HepG2 (cell line): ENCODE results near the gene IFT52. TPM values are rescaled to one million over a fixed set of nuclear protein-coding genes. Genes with fewer than 3 reads are reported as not detected.

Source experiments
- ATAC-seq: fragments of 200-7000 bp; cut with Tn5 transposase; 3 replicates; pipeline ENCODE4 v1.9.1; 2020; ENCODE audit warnings: mild to moderate bottlenecking, moderate library complexity
- BruUV-seq: library from RNA; stranded (reverse); fragments of 400-500 nt; replicated peaks from 2 replicates; lab custom pipeline; 2021; lab: Mats Ljungman, UMichigan
- CTCF ChIA-PET: fragments of 300-600 bp; formaldehyde crosslinking; extraction: SDS; loops from one replicate; lab custom pipeline; 2021; ENCODE audit warnings: low total read pairs, inconsistent platforms, low intra/inter-chr PET ratio; lab: Yijun Ruan, JAX
- POLR2A ChIA-PET: fragments of 350-600 bp; sonication (Branson Sonifier 250); formaldehyde crosslinking; loops from one replicate; lab custom pipeline; 2020; ENCODE audit warnings: antibody characterized with exemption, inconsistent platforms; lab: Yijun Ruan, JAX
- DNase-seq: peaks from one replicate; pipeline ENCODE4 v3.0.0-alpha.2; 2015; ENCODE audit warnings: low spot score
- FAIRE-seq: peaks from 3 replicates; lab custom pipeline; 2011; peaks lifted over from hg19 to GRCh38; lab: Jason Lieb, UNC
- H2AFZ ChIP-seq: one replicate; pipeline ENCODE4 v1.6.1; 2011; ENCODE audit warnings: low read length, inconsistent platforms
- H3K27ac ChIP-seq: fragments of 300-600 bp; 3 replicates; pipeline ENCODE4 v1.8.0; 2011; ENCODE audit warnings: mixed run types, mild to moderate bottlenecking, mixed read lengths, low read length, inconsistent platforms; ENCODE audit not compliant: insufficient read depth; ENCODE audit errors: extremely low read length
- H3K27me3 ChIP-seq, 2 experiments: fragments of 200-600 bp in 1 of 2; 2 replicates in 1 of 2; 3 replicates in 1 of 2; pipeline versions ENCODE4 v1.6.0 to v1.8.0; 2011; ENCODE audit warnings: low read length in 2 of 2, mild to moderate bottlenecking in 2 of 2, moderate library complexity in 2 of 2, inconsistent platforms in 1 of 2; ENCODE audit not compliant: insufficient read depth in 2 of 2, control insufficient read depth in 1 of 2
- H3K36me3 ChIP-seq, 2 experiments: fragments of 200-600 bp in 1 of 2; replicated peaks in 1 of 2; 2 replicates in 1 of 2; 3 replicates in 1 of 2; pipeline versions ENCODE4 v1.5.1 to v1.8.0; 2011; ENCODE audit warnings: low read length in 2 of 2, inconsistent platforms in 1 of 2; ENCODE audit not compliant: insufficient read depth in 2 of 2, control insufficient read depth in 1 of 2
- H3K4me1 ChIP-seq: 2 replicates; pipeline ENCODE4 v1.5.1; 2012; ENCODE audit warnings: low read length, inconsistent platforms; ENCODE audit not compliant: insufficient read depth
- H3K4me2 ChIP-seq: 2 replicates; pipeline ENCODE4 v1.6.0; 2011; ENCODE audit warnings: low read depth, low read length, inconsistent platforms
- H3K4me3 ChIP-seq, 3 experiments: fragments of 200-600 bp in 1 of 3; sonication (generic), shearing (Covaris generic) in 1 of 3; replicated peaks in 1 of 3; 2 replicates each; pipeline ENCODE4 v1.5.1; 2011 to 2016; ENCODE audit warnings: low read length in 3 of 3, inconsistent platforms in 2 of 3, low read depth in 2 of 3, mild to moderate bottlenecking in 2 of 3, control low read depth in 1 of 3, mixed read lengths in 1 of 3; ENCODE audit not compliant: insufficient read depth in 1 of 3
- H3K79me2 ChIP-seq: one replicate; pipeline ENCODE4 v1.6.1; 2011; ENCODE audit warnings: low read length, inconsistent platforms; ENCODE audit not compliant: insufficient read depth
- H3K9ac ChIP-seq: 2 replicates; pipeline ENCODE4 v1.6.0; 2011; ENCODE audit warnings: mild to moderate bottlenecking, low read depth, low read length, inconsistent platforms; ENCODE audit not compliant: insufficient read depth
- H3K9me3 ChIP-seq: 2 replicates; pipeline ENCODE4 v1.5.1; 2012; ENCODE audit warnings: mild to moderate bottlenecking, low read length
- H4K20me1 ChIP-seq: 2 replicates; pipeline ENCODE4 v1.6.0; 2011; ENCODE audit warnings: inconsistent platforms, mild to moderate bottlenecking, low read length, moderate library complexity; ENCODE audit not compliant: insufficient read depth
- AKNA ChIP-seq: sonication (generic); formaldehyde crosslinking; IDR thresholded peaks from 2 replicates; pipeline ENCODE4 v1.4.0; 2020; ENCODE audit warnings: missing genetic modification reagents, borderline replicate concordance
- ATF4 ChIP-seq, 2 experiments: fragments of 450-650 bp in 1 of 2; sonication (generic) in 1 of 2; formaldehyde crosslinking; IDR thresholded peaks; 2 replicates each; pipeline versions ENCODE4 v1.5.0 to v1.8.0; 2020 to 2022; ENCODE audit warnings: mild to moderate bottlenecking in 1 of 2, missing genetic modification reagents in 1 of 2
- DNMT3B ChIP-seq: conservative IDR thresholded peaks from 2 replicates; pipeline ENCODE4 v1.6.1; 2016; ENCODE audit warnings: missing biosample characterization, control low read depth
- MNT ChIP-seq: fragments of 450-650 bp; IDR thresholded peaks from 2 replicates; pipeline ENCODE4 v1.6.1; 2016
- MTF1 ChIP-seq: sonication (generic); formaldehyde crosslinking; IDR thresholded peaks from 2 replicates; pipeline ENCODE4 v1.5.0; 2020; ENCODE audit warnings: missing genetic modification reagents
- PITX1 ChIP-seq: sonication (generic); formaldehyde crosslinking; IDR thresholded peaks from 2 replicates; pipeline ENCODE4 v1.5.1; 2020; ENCODE audit warnings: mild to moderate bottlenecking, missing genetic modification reagents
- RFXAP ChIP-seq: sonication (generic); formaldehyde crosslinking; IDR thresholded peaks from 2 replicates; pipeline ENCODE4 v1.4.0; 2020; ENCODE audit warnings: missing genetic modification reagents, borderline replicate concordance
- ZFP36 ChIP-seq: fragments of 150-350 bp; IDR thresholded peaks from 2 replicates; pipeline ENCODE4 v1.6.1; 2018; ENCODE audit warnings: borderline replicate concordance, low read length, low read depth; ENCODE audit not compliant: partially characterized antibody
- ZFP62 ChIP-seq: sonication (generic); formaldehyde crosslinking; IDR thresholded peaks from 2 replicates; pipeline ENCODE4 v1.4.0; 2020; ENCODE audit warnings: missing genetic modification reagents
- ZNF232 ChIP-seq: sonication (generic); formaldehyde crosslinking; IDR thresholded peaks from 2 replicates; pipeline ENCODE4 v1.4.0; 2020; ENCODE audit warnings: missing genetic modification reagents, borderline replicate concordance
- ZNF251 ChIP-seq: sonication (generic); formaldehyde crosslinking; IDR thresholded peaks from 2 replicates; pipeline ENCODE4 v1.9.0; 2021; ENCODE audit warnings: mild to moderate bottlenecking, missing genetic modification reagents
- ZNF276 ChIP-seq: sonication (generic); formaldehyde crosslinking; IDR thresholded peaks from 2 replicates; pipeline ENCODE4 v1.4.0; 2020; ENCODE audit warnings: mild to moderate bottlenecking, low read depth, missing genetic modification reagents
- ZNF292 ChIP-seq: sonication (generic); formaldehyde crosslinking; IDR thresholded peaks from 2 replicates; pipeline ENCODE4 v1.8.1; 2022; ENCODE audit warnings: mild to moderate bottlenecking, low read depth, missing genetic modification reagents, borderline replicate concordance
- ZNF580 ChIP-seq: IDR thresholded peaks from 2 replicates; pipeline ENCODE4 v1.6.1; 2016; ENCODE audit warnings: low read depth, borderline replicate concordance
- WGBS: methylation state at CpG from one replicate; pipeline ENCODE4 v1.1.6; 2017; ENCODE audit warnings: low lambda C conversion rate; 5-methylcytosine and 5-hydroxymethylcytosine counted together
- in situ Hi-C: cut with HindIII; loops from 2 replicates; pipeline ENCODE4 v1.10.0; 2017; ENCODE audit warnings: low pct_unique_long_range_greater_than_20kb; ENCODE audit not compliant: extremely low pct_ligation_motif_present
- intact Hi-C: fragments of 100-400 bp; cut with micrococcal nuclease; formaldehyde crosslinking; loops from one replicate; pipeline ENCODE4 v1.10.0; 2022; ENCODE audit not compliant: unreplicated experiment
- polyA plus RNA-seq, 8 experiments: library from polyadenylated mRNA; depleted of rRNA in 3 of 8; stranded (reverse) in 7 of 8; unstranded in 1 of 8; fragments of >200 nt; fragmentation: Illumina TruSeq in 4 of 8; extraction: Trizol in 4 of 8; gene quantifications; 2 replicates each; pipeline versions ENCODE4 v1.2.1 to v1.2.3, GENCODE V29; 2011 to 2016; ENCODE audit warnings: low read depth in 4 of 8, missing spikeins in 1 of 8, mixed read lengths in 1 of 8; ENCODE audit not compliant: insufficient read depth in 1 of 8
- total RNA-seq, 5 experiments: library from RNA; depleted of rRNA; stranded (reverse); fragments of >200 nt; fragmentation: Illumina TruSeq; extraction: Trizol; gene quantifications; 2 replicates each; pipeline ENCODE4 v1.2.3, GENCODE V29; 2016; ENCODE audit warnings: low read depth in 1 of 5

Gene IFT52
- total and polyA plus RNA-seq, 2 of the 13 experiments (the other 11 are each of a cell fraction or from before 2014, with no cell fraction given): 48.0 to 64.0 TPM

GRCh38 chr20:43583982-43584432 is 6.7 kb upstream of the IFT52 start:
- FAIRE-seq (peak; percentile 67), DNase-seq (peak; percentile 95), ATAC-seq (peak; percentile 83)
- 5% methylated on average over 2 of the region's 2 CpGs for WGBS
- Histone ChIP-seq H3K4me3 (no peak overlapping the region), H3K79me2 (no peaks in the 10 kb centered on the region), H3K4me2 (peak overlapping the region; percentile 32; the same call in 1 of the 2 replicates), H3K27me3 (no peaks in the 10 kb centered on the region), H3K9ac (no peak overlapping the region), H3K4me1 (peaks cover 36% of the 10 kb centered on the region), H3K9me3 (no peaks in the 10 kb centered on the region), H3K36me3 (0 out of 5 replicates have a peak, but pooled peaks cover 0 to 3% of the 10 kb centered on the region in 2 experiments), H4K20me1 (no peaks in the 10 kb centered on the region), H3K27ac (peak overlapping the region; percentile 46), H2AFZ (no peak overlapping the region)
- in situ Hi-C loops: no loop called here
- BruUV-seq: no TSS peak
- POLR2A ChIA-PET: interaction anchor here (0.6 to 4.9 kb wide), 6 partner anchors 13 to 69 kb away, joined by 3 to 92 read pairs (median 6); partner anchors contain the start of gene SGK2
- intact Hi-C loops: loop anchor here (1.0 kb wide), 1 partner anchor 53 kb away; no protein-coding TSS in a partner anchor
- CTCF ChIA-PET: no interaction called here
- TF ChIP-seq PITX1 (CRISPR knock-in tag) (no peak), AKNA (CRISPR knock-in tag) (no peak), ZNF251 (no peak), DNMT3B (CRISPR knock-in tag) (no peak), ATF4 (CRISPR knock-in tag; IDR thresholded peaks at IDR 0.05) (peak in 1 of 2 experiments; percentile 75; a peak in 1 of 4 replicates), ZNF232 (CRISPR knock-in tag) (no peak), MTF1 (CRISPR knock-in tag) (no peak), ZFP36 (no peak), ZNF292 (CRISPR knock-in tag) (peak; percentile 18; the same call in 1 of the 2 replicates), ZNF580 (CRISPR knock-in tag) (0 out of 2 replicates have a peak, but pooled peaks have one; percentile 30), RFXAP (no peak), ZFP62 (CRISPR knock-in tag) (no peak), ZNF276 (CRISPR knock-in tag) (no peak), MNT (0 out of 2 replicates have a peak, but pooled peaks have one; percentile 30)
